Astrocyte of the spinal cord (primary cell): ENCODE measurements around the gene SHROOM2.
A peak's percentile ranks its signal among the peaks of the same experiment; 100 is the strongest.

Experiments
- DNase-seq: peaks from one replicate; pipeline ENCODE4 v3.0.0; 2011; ENCODE audit warnings: low read depth, low spot score
- H3K4me3 ChIP-seq: 2 replicates; pipeline ENCODE4 v1.5.1; 2011; ENCODE audit warnings: low read depth, mild to moderate bottlenecking, low read length, moderate library complexity
- in situ Hi-C: cut with HindIII; loops from 2 replicates; pipeline ENCODE4 v1.10.0; 2017; ENCODE audit warnings: low sequenced_read_pairs
- TF ChIP-seq, protein P1 (sequence below): IDR thresholded peaks from 2 replicates; pipeline ENCODE4 v1.5.1; 2012; ENCODE audit warnings: low read depth, mild to moderate bottlenecking, low read length, inconsistent platforms

SHROOM2 gene

DNA sequence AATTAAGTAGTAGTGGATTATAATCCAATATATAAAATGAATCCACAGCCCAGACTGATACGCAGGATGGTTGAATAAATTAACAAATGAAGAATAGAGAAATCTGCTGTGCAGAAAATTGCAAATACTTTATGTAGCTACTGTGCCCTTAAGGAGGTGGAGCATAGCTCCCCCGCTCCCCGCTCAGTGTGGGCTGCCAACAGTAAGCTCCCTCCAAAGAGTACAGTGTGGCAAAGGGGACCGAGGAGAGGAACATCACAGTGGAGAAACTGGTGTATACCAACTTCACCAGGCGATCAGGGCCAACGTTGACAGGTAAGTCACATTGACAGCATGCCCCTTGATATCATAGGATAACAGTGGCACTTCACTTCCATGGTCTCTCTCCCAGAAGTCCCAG is 123.0 kb downstream of the SHROOM2 start:
- TF ChIP-seq, protein P1, sequence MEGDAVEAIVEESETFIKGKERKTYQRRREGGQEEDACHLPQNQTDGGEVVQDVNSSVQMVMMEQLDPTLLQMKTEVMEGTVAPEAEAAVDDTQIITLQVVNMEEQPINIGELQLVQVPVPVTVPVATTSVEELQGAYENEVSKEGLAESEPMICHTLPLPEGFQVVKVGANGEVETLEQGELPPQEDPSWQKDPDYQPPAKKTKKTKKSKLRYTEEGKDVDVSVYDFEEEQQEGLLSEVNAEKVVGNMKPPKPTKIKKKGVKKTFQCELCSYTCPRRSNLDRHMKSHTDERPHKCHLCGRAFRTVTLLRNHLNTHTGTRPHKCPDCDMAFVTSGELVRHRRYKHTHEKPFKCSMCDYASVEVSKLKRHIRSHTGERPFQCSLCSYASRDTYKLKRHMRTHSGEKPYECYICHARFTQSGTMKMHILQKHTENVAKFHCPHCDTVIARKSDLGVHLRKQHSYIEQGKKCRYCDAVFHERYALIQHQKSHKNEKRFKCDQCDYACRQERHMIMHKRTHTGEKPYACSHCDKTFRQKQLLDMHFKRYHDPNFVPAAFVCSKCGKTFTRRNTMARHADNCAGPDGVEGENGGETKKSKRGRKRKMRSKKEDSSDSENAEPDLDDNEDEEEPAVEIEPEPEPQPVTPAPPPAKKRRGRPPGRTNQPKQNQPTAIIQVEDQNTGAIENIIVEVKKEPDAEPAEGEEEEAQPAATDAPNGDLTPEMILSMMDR = no peak
- no peak overlapping the region for H3K4me3 ChIP-seq
- in situ Hi-C loops = no loop called here
- DNase-seq = no peak

DNA sequence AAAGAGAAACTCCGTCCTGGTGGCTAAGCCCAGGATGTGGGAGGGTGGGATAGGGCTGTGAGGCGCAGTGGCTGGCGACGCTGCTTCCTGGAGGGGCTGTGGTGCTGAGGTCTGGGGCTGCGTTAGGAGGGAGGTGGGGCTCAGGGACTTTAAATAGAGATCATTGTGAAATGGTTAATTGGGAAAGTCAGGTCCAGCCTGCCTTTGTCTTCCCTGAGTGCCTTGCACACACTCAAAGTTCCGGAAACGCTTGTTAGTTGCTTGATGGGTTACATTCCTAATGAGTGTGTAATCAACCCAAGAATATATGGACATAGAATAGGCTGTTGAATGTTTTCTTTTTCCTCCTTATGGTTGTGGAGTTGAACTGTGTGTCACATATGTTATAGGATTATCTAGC is 125.3 kb downstream of the SHROOM2 start:
- DNase-seq = peak; percentile 50

DNA sequence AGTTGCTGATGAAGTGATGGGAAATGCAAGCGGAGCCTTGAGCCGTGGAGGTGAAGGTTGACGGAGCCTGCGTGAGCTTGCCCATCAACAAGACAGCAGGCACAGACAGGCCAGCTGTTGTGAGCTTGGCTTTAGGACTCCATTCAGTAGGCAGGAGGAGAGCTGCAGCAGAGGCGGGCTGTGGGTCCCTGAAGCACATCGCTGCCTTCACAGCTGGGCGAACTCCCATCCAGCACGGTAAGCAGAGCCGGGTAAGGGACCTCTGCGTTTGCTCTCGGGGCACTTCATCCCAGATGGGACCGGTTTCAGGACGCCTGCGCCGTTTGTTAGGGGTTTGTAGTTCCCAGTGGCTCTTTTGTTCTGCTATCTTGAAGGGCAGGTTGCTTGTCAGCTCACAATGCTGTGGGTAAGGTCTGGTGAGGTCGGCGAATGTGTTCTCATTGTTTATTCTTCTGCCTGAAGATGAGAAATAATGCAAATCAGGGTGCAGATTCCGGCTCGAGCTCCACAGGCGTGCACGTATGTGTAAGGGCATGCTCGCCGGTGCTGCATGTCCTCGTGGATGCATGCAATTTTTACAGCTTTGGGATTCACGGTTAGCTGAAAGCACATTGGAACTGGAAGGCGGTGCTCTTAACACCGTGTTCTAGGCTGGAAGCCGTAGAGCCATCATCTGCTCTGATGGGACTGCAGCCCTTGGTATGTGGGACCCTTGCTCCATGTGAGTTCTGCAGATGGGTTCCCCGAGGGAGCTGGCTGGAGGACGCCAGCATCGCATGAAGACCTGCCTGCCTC is 126.3 kb downstream of the SHROOM2 start:
- H3K4me3 ChIP-seq = peak overlapping the region; percentile 10
- peak; percentile 8 for DNase-seq
- TF ChIP-seq, protein P1 = no peak
- in situ Hi-C loops = no loop called here

More for the DNA sequence above, 125.3 kb downstream of the SHROOM2 start:
- in situ Hi-C loops = no loop called here
- H3K4me3 ChIP-seq = no peak overlapping the region
- TF ChIP-seq, protein P1 = no peak

DNA sequence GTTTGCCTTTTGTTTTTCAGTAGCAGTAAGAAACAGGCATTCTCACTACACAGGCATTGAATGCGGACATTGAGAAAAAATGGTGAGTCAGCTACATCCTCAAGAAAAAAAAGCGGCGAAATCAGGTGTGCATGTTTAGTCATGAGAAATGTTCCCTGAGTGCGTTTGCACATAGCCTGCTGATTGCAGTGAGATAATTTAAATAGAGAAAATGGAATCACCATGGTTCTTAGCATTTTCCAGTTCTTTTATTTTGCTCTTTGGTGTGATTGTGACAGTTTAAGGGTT is 126.9 kb downstream of the SHROOM2 start:
- TF ChIP-seq, protein P1 = no peak
- DNase-seq = peak; percentile 58
- in situ Hi-C loops = no loop called here
- peak overlapping the region; percentile 10 for H3K4me3 ChIP-seq

DNA sequence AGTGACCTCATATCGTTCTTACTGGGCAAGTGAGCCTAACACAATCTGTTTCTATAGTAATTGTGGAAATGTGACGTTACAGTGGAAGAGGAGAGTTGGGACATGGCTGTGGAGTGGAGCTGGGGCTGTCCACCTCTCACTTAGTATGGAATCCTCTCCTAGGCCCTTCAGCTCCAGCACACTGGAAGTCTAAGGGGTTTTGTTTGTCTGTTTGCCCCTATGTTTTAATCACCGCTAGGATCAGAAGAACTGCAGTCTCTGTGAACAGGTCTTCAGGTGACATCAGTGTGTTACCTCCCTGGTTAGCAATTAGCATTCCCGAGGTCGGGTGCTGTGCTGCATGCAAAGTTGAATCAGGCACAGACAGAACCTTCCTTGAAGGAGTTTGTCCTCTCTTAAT is 131.6 kb downstream of the SHROOM2 start:
- in situ Hi-C loops = no loop called here
- no peak for DNase-seq
- TF ChIP-seq, protein P1 = no peak
- H3K4me3 ChIP-seq = no peak overlapping the region

DNA sequence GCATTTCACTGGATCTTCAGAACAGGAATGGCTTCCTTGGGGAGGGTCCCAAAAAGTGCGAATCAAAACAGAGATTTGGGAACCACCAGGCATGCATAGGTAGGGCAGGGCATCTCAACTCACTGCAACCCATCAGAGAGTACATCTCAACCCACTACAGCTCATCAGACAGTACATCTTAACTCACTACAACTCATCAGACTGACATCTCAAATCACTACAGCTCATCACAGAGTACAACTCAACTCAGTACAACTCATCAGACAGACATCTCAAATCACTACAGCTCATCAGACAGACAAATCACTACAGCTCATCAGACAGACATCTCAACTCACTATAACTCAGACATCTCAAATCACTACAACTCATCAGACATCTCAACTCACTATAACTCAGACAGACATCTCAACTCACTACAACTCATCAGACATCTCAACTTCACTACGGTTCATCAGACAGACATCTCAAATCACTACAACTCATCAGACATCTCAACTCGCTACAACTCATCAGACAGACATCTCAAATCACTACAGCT is 133.5 kb downstream of the SHROOM2 start:
- no peak for DNase-seq
- H3K4me3 ChIP-seq = no peak overlapping the region
- in situ Hi-C loops = no loop called here
- TF ChIP-seq, protein P1 = no peak
